Lower leg skin (tissue), 4 donors: ENCODE measurements around the gene IFT57. TPM values are rescaled to one million over a fixed set of nuclear protein-coding genes. Genes with fewer than 3 reads are reported as not detected.

ENCODE experiments used
- DNase-seq, 2 donors: peaks; one replicate each; pipeline ENCODE4 v3.0.0-alpha.2; 2019; ENCODE audit warnings: low spot score in 2 of 2
- H3K4me3 ChIP-seq: fragments of 200-600 bp; sonication (generic); 2 replicates; pipeline ENCODE4 v1.5.1; 2017; ENCODE audit warnings: mild to moderate bottlenecking, low read depth; ENCODE audit not compliant: poor library complexity, severe bottlenecking
- POLR2A ChIP-seq, 2 donors: fragments of 450-650 bp; IDR thresholded peaks; one replicate each; pipeline ENCODE4 v1.6.1; 2016 to 2017; ENCODE audit warnings: antibody characterized with exemption in 2 of 2, mild to moderate bottlenecking in 1 of 2, moderate library complexity in 1 of 2
- WGBS, 2 donors: methylation state at CpG; one replicate each; pipeline ENCODE4 v1.1.5; 2018; 5-methylcytosine and 5-hydroxymethylcytosine counted together
- intact Hi-C: fragments of 100-400 bp; cut with DNase I; formaldehyde crosslinking; loops from one replicate; pipeline ENCODE4 v1.15.0; 2023; ENCODE audit warnings: low total_unique reads
- total RNA-seq, 4 donors: library from RNA; depleted of rRNA; stranded (reverse); fragments of >200 nt; gene quantifications; one replicate each; pipeline ENCODE4 v1.1.0, GENCODE V29; 2016
- TF ChIP-seq, protein P1 (sequence below), 3 donors: fragments of 450-650 bp; IDR thresholded peaks; one replicate each; pipeline ENCODE4 v1.5.1; 2016; ENCODE audit warnings: antibody characterized with exemption in 3 of 3, mild to moderate bottlenecking in 3 of 3, moderate library complexity in 2 of 3

IFT57 gene
- total RNA-seq, 4 donors from 2014 or later = 22.4 to 35.8 (median 28.1) TPM

DNA sequence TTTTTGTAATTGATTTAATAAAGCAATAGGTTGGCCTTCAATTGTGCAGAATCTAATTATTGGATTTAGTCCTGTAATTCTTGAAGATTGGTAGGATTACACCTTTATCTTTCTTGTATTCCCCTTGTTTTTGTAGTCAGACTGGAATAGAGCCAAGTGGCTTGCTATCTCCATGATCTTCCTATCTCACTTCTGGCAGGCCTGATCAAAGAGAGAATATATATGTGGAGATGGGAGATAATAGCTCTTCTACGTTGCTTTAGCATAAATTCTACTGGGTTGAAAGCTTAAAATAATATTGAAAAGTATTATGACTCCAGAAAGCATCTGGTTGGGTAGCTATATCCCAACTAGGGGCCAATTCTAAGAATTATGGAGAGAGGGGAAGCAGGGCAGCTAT, 16.9 kb upstream of the IFT57 start:
- H3K4me3 ChIP-seq = no peak overlapping the region
- DNase-seq = no peak
- WGBS, 2 donors = 37 to 44% methylated on average over 1 of the region's 1 CpG
- TF ChIP-seq, protein P1, sequence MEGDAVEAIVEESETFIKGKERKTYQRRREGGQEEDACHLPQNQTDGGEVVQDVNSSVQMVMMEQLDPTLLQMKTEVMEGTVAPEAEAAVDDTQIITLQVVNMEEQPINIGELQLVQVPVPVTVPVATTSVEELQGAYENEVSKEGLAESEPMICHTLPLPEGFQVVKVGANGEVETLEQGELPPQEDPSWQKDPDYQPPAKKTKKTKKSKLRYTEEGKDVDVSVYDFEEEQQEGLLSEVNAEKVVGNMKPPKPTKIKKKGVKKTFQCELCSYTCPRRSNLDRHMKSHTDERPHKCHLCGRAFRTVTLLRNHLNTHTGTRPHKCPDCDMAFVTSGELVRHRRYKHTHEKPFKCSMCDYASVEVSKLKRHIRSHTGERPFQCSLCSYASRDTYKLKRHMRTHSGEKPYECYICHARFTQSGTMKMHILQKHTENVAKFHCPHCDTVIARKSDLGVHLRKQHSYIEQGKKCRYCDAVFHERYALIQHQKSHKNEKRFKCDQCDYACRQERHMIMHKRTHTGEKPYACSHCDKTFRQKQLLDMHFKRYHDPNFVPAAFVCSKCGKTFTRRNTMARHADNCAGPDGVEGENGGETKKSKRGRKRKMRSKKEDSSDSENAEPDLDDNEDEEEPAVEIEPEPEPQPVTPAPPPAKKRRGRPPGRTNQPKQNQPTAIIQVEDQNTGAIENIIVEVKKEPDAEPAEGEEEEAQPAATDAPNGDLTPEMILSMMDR (IDR thresholded peaks at IDR 0.05) = no peak
- no peak for TF ChIP-seq POLR2A (IDR thresholded peaks at IDR 0.05)
- intact Hi-C loops = no loop called here

DNA sequence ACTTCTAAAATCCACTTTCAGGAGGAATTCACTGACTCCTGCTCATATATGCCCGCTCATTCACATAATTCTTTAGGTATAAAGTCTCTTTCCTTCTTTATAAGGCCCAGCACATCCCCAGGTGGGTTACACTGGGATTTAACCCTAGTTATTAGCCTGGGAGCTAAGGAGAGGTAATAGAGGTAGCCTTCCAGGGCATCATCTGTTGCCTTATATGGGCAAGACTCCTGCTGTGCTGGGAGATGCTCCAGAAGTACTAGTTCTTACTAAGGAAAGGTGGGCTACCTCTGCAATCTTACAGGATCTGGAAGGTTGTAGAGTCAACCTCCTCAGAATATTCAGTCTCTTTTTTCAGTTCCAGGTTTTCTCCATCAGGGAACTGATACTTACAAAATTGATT, 13.1 kb upstream of the IFT57 start:
- DNase-seq = no peak
- TF ChIP-seq, protein P1 (IDR thresholded peaks at IDR 0.05) = no peak
- TF ChIP-seq POLR2A (IDR thresholded peaks at IDR 0.05) = no peak
- 92 to 100% methylated on average over 1 of the region's 1 CpG for WGBS, 2 donors
- no peak overlapping the region for H3K4me3 ChIP-seq
- intact Hi-C loops = no loop called here

DNA sequence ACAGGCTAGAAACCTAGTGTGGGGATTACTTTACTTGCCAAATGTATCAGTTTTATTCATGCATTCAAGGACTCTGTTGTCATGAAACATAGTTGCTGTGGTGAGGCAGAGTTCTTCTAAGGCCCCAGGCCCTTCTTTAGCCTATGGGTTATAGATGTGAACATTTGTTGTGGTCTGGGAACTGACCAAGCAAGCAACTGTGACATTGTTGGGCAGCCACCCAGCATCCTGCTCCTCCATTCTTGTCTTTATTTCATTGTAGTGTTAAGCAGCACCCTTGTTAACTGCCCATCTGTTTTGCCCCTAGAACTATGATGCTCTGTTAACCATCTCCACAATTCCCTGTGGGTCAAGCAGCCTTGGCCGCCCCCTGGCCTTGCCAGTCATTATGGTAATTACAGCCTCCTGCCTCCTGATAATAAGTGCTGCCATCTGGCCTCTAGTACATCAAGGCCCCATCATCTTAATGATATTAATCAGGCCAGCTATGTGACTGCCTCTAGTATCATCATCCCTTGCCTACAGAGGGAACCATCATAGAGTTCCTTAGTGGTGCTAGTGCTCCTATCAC, 12.2 kb upstream of the IFT57 start:
- DNase-seq = no peak
- no peak overlapping the region for H3K4me3 ChIP-seq
- TF ChIP-seq, protein P1 (IDR thresholded peaks at IDR 0.05) = no peak
- TF ChIP-seq POLR2A (IDR thresholded peaks at IDR 0.05) = no peak
- intact Hi-C loops = no loop called here
- WGBS, 2 donors = 96 to 100% methylated on average over 1 of the region's 1 CpG

DNA sequence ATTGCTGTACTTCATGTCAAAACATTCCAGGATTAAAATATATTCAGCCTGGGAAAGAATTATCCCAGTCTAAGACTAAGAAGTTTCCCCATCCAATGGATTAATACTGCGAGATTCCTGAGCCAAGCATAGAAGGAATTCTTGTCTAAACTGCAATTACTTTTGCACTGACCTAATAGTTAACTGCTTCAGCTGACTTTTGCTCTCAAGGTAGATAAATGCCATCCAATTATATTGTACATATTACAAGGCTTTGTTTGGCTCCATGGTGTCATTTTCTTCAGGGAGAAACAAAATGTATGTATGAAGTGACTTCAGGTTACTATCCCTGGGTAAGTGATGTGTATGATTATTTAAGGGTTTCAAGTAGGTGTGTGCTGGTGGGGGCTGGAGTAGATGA, 6.1 kb upstream of the IFT57 start:
- 95 to 97% methylated on average over 1 of the region's 1 CpG for WGBS, 2 donors
- no peak overlapping the region for H3K4me3 ChIP-seq
- no peak for TF ChIP-seq POLR2A (IDR thresholded peaks at IDR 0.05)
- TF ChIP-seq, protein P1 (IDR thresholded peaks at IDR 0.05) = no peak
- DNase-seq = no peak
- intact Hi-C loops = no loop called here

DNA sequence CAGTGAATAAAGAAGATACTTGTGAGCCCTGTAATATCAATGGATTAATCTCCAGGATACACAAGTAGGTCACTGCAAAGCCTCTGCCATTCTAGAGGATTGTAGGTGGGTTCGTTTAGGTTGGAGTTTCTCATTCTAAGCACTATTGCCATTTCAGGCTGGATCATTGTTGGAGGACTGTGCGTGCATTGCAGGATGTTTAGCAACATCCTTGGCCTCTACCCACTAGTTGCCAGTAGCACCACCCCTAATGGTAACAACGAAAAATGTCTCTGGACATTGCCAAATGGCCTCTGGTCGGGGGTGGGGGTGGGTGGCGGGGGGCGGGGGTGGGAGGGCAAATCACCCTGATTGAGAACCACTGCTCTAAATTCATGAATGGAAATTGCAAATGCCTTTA, 4.9 kb upstream of the IFT57 start:
- intact Hi-C loops = no loop called here
- DNase-seq = no peak
- TF ChIP-seq POLR2A (IDR thresholded peaks at IDR 0.05) = no peak
- TF ChIP-seq, protein P1 (IDR thresholded peaks at IDR 0.05) = no peak
- no peak overlapping the region for H3K4me3 ChIP-seq
- 81 to 82% methylated on average over 6 of the region's 6 CpGs for WGBS, 2 donors

DNA sequence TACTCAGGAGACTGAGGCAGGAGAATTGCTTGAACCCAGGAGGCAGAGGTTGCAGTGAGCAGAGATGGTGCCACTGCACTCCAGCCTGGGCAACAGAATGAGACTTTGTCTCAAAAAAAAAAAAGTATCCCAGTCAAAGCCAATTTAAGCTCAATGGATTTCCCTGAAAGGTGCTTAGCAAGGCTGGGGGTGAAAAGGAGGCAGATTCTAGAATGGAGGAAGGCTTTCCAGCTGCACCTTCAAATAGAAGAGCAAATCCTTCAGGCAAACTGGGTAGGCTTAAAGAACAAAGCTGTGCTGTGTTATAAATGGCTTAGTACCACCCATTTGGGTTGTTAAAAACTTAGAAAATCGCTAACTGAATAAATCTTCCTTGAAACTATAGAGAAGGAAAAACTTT, 3.0 kb upstream of the IFT57 start:
- no peak for DNase-seq
- 95 to 97% methylated on average over 1 of the region's 1 CpG for WGBS, 2 donors
- H3K4me3 ChIP-seq = no peak overlapping the region
- intact Hi-C loops = no loop called here
- TF ChIP-seq POLR2A (IDR thresholded peaks at IDR 0.05) = no peak
- TF ChIP-seq, protein P1 (IDR thresholded peaks at IDR 0.05) = no peak
